NCI-H187 treated with DMSO at 0.1 percent for 48 hours (cell line): ENCODE results near the gene DHRS12.

Experiments used
- DNase-seq: peaks from one replicate; lab custom pipeline; 2025; lab: John Stamatoyannopoulos, UW

DHRS12 gene

GRCh38 chr13:51803422-51804294 is at the start of gene DHRS12:
TSS of gene DHRS12 (minus strand) at chr13:51804163. CDS start at chr13:51799659, 4,504 bp downstream.
- DNase-seq: no peak

- no peak for DNase-seq
Observed at GRCh38 chr13:51849145-51850101, 45.5 kb upstream of the DHRS12 start.

- no peak for DNase-seq
Observed at GRCh38 chr13:51848674-51849073, 44.7 kb upstream of the DHRS12 start.

GRCh38 chr13:51846756-51847155 is 42.8 kb upstream of the DHRS12 start:
- no peak for DNase-seq

- no peak for DNase-seq
Observed at GRCh38 chr13:51845574-51846318, 41.8 kb upstream of the DHRS12 start.

- DNase-seq: no peak
Observed at GRCh38 chr13:51844862-51845573, 41.1 kb upstream of the DHRS12 start, which contains the start of gene TMEM272. TSS of gene TMEM272 (minus strand) at chr13:51845177. CDS start at chr13:51838530, 6,647 bp downstream.

GRCh38 chr13:51843529-51843928 is 39.6 kb upstream of the DHRS12 start:
- no peak for DNase-seq

GRCh38 chr13:51841732-51842131 is 37.8 kb upstream of the DHRS12 start:
- DNase-seq: no peak

- DNase-seq: no peak
Observed at GRCh38 chr13:51840917-51841316, 37.0 kb upstream of the DHRS12 start.

GRCh38 chr13:51839711-51840540 is 36.0 kb upstream of the DHRS12 start:
- DNase-seq: no peak

- DNase-seq: no peak
Observed at GRCh38 chr13:51838240-51838846, 34.4 kb upstream of the DHRS12 start.

- DNase-seq: no peak
Observed at GRCh38 chr13:51837016-51837415, 33.1 kb upstream of the DHRS12 start.

- no peak for DNase-seq
Observed at GRCh38 chr13:51834581-51835171, 30.7 kb upstream of the DHRS12 start.

- no peak for DNase-seq
Observed at GRCh38 chr13:51833980-51834379, 30.0 kb upstream of the DHRS12 start.

GRCh38 chr13:51832471-51833152 is 28.6 kb upstream of the DHRS12 start:
- DNase-seq: no peak

GRCh38 chr13:51831519-51831918 is 27.6 kb upstream of the DHRS12 start:
- DNase-seq: no peak

GRCh38 chr13:51829568-51829899 is 25.6 kb upstream of the DHRS12 start:
- no peak for DNase-seq

GRCh38 chr13:51828730-51829567 is 25.0 kb upstream of the DHRS12 start:
- DNase-seq: no peak
